ENCODE data around the gene ZC3H13.
"Not testable (repeated sequence)": the region's sequence is repeated elsewhere in the genome, so short reads cannot be mapped to it uniquely, and the experiment has no call there.

ZC3H13 gene

GRCh38 chr13:46004491-46004890 is 48.1 kb downstream of the ZC3H13 start:
- no peak for DNase-seq (ENCODE audit: low read depth)

- no peak for DNase-seq (ENCODE audit: low read depth)
Measured at GRCh38 chr13:45996631-45997030, 55.9 kb downstream of the ZC3H13 start.

GRCh38 chr13:45995245-45995644 is 57.3 kb downstream of the ZC3H13 start:
- no peak for DNase-seq (ENCODE audit: low read depth)

GRCh38 chr13:45994752-45995151 is 57.8 kb downstream of the ZC3H13 start:
- DNase-seq (ENCODE audit: low read depth) = no peak

- DNase-seq (ENCODE audit: low read depth) = no peak
Measured at GRCh38 chr13:45989607-45990006, 62.9 kb downstream of the ZC3H13 start.

- DNase-seq (ENCODE audit: low read depth) = not testable (repeated sequence)
Measured at GRCh38 chr13:45981127-45981526, 71.4 kb downstream of the ZC3H13 start.

GRCh38 chr13:45975337-45975736 is 77.2 kb downstream of the ZC3H13 start:
- no peak for DNase-seq (ENCODE audit: low read depth)

- DNase-seq (ENCODE audit: low read depth) = no peak
Measured at GRCh38 chr13:45974500-45974899, 78.0 kb downstream of the ZC3H13 start.

GRCh38 chr13:45967589-45967988 is 85.0 kb downstream of the ZC3H13 start:
- DNase-seq (ENCODE audit: low read depth) = no peak

- DNase-seq (ENCODE audit: low read depth) = no peak
Measured at GRCh38 chr13:45966715-45967114, 85.8 kb downstream of the ZC3H13 start.

GRCh38 chr13:45961468-45961867 is 91.1 kb downstream of the ZC3H13 start:
- no peak for DNase-seq (ENCODE audit: low read depth)

- no peak for DNase-seq (ENCODE audit: low read depth)
Measured at GRCh38 chr13:45954836-45955800, 97.4 kb downstream of the ZC3H13 start.

GRCh38 chr13:45953082-45953481 is 99.5 kb downstream of the ZC3H13 start:
- DNase-seq (ENCODE audit: low read depth) = no peak

- no peak for DNase-seq (ENCODE audit: low read depth)
Measured at GRCh38 chr13:45951724-45952123, 100.8 kb downstream of the ZC3H13 start.

- DNase-seq (ENCODE audit: low read depth) = no peak
Measured at GRCh38 chr13:45951166-45951565, 101.4 kb downstream of the ZC3H13 start.

GRCh38 chr13:45950386-45951000 is 102.1 kb downstream of the ZC3H13 start:
- no peak for DNase-seq (ENCODE audit: low read depth)

GRCh38 chr13:45949161-45949560 is 103.4 kb downstream of the ZC3H13 start:
- no peak for DNase-seq (ENCODE audit: low read depth)

- DNase-seq (ENCODE audit: low read depth) = no peak
Measured at GRCh38 chr13:45943965-45944364, 108.6 kb downstream of the ZC3H13 start.

- no peak for DNase-seq (ENCODE audit: low read depth)
Measured at GRCh38 chr13:45943120-45943519, 109.4 kb downstream of the ZC3H13 start.

- no peak for DNase-seq (ENCODE audit: low read depth)
Measured at GRCh38 chr13:45941261-45941660, 111.3 kb downstream of the ZC3H13 start.

- no peak for DNase-seq (ENCODE audit: low read depth)
Measured at GRCh38 chr13:45940061-45940460, 112.5 kb downstream of the ZC3H13 start.

- DNase-seq (ENCODE audit: low read depth) = no peak
Measured at GRCh38 chr13:45936621-45937020, 115.9 kb downstream of the ZC3H13 start.

GRCh38 chr13:45934283-45934682 is 118.3 kb downstream of the ZC3H13 start:
- DNase-seq (ENCODE audit: low read depth) = no peak

Measured in stimulated activated CD8-positive, alpha-beta memory T cell treated with anti-CD3 and anti-CD28 coated beads, Interleukin-12 subunit alpha, Interleukin-12 subunit beta, amount 100 ng/mL, for 1 hour (primary cell).